ENCODE results near the gene EP400.
"Not testable (repeated sequence)": the region's sequence is repeated elsewhere in the genome, so short reads cannot be mapped to it uniquely, and the experiment has no call there.

The EP400 gene

GRCh38 chr12:132049442-132049841 lies 99.7 kb downstream of the EP400 start:
- DNase-seq = no peak

- no peak for DNase-seq
Measured at GRCh38 chr12:132049876-132050275, 100.1 kb downstream of the EP400 start.

- DNase-seq = not testable (repeated sequence)
Measured at GRCh38 chr12:132051718-132052117, 102.0 kb downstream of the EP400 start.

GRCh38 chr12:132052196-132052932 lies 102.6 kb downstream of the EP400 start:
- DNase-seq = no peak

- DNase-seq = no peak
Measured at GRCh38 chr12:132053338-132054330, 103.9 kb downstream of the EP400 start.

GRCh38 chr12:132054983-132055382 lies 105.2 kb downstream of the EP400 start:
- DNase-seq = no peak

GRCh38 chr12:132055535-132056096 lies 105.9 kb downstream of the EP400 start:
- no peak for DNase-seq

- no peak for DNase-seq
Measured at GRCh38 chr12:132056320-132056719, 106.6 kb downstream of the EP400 start.

GRCh38 chr12:132056951-132057350 lies 107.2 kb downstream of the EP400 start:
- DNase-seq = no peak

GRCh38 chr12:132057691-132058090 lies 107.9 kb downstream of the EP400 start:
- DNase-seq = no peak

GRCh38 chr12:132061197-132061596 lies 111.5 kb downstream of the EP400 start:
- DNase-seq = no peak

GRCh38 chr12:132061641-132062430 lies 112.1 kb downstream of the EP400 start:
- no peak for DNase-seq

GRCh38 chr12:132062481-132062880 lies 112.7 kb downstream of the EP400 start:
- no peak for DNase-seq

GRCh38 chr12:132063491-132063890 lies 113.7 kb downstream of the EP400 start:
- DNase-seq = no peak

GRCh38 chr12:132064631-132065030 lies 114.9 kb downstream of the EP400 start:
- no peak for DNase-seq

- no peak for DNase-seq
Measured at GRCh38 chr12:132065203-132065602, 115.5 kb downstream of the EP400 start.

GRCh38 chr12:132065609-132066344 lies 116.0 kb downstream of the EP400 start:
- no peak for DNase-seq

GRCh38 chr12:132066345-132066685 lies 116.6 kb downstream of the EP400 start:
- DNase-seq = no peak

- no peak for DNase-seq
Measured at GRCh38 chr12:132066749-132067148, 117.0 kb downstream of the EP400 start.

- DNase-seq = no peak
Measured at GRCh38 chr12:132067182-132067581, 117.4 kb downstream of the EP400 start.

- no peak for DNase-seq
Measured at GRCh38 chr12:132068250-132068649, 118.5 kb downstream of the EP400 start.

- no peak for DNase-seq
Measured at GRCh38 chr12:132069336-132069985, 119.7 kb downstream of the EP400 start.
